ENCODE data around the gene RBM6. TPM values are rescaled to one million over a fixed set of nuclear protein-coding genes. Genes with fewer than 3 reads are reported as not detected.
"Not testable (repeated sequence)": the region's sequence is repeated elsewhere in the genome, so short reads cannot be mapped to it uniquely, and the experiment has no call there.

The RBM6 gene
- total RNA-seq, 2 experiments from 2014 or later, result 90.8 to 95.2 TPM

- ChIA-PET CTCF (interaction anchor here (1.4 kb wide), 1 partner anchor 10 kb away, joined by 3 read pairs; no protein-coding TSS in a partner anchor), POLR2A (no interaction called here)
- ATAC-seq, result no peak
- Mint-ChIP-seq H3K36me3 (ENCODE audit: low read depth) (peaks cover 1% of the 10 kb centered on the region), H3K27me3 (no peaks in the 10 kb centered on the region), H3K27ac (no peak overlapping the region), H3K4me1 (ENCODE audit: low read depth) (peaks cover 2% of the 10 kb centered on the region), H3K9me3 (no peaks in the 10 kb centered on the region), H3K4me3 (no peak overlapping the region)
- no peak for TF ChIP-seq CTCF (IDR thresholded peaks at IDR 0.05)
- no peak for DNase-seq
- intact Hi-C loops (cut with micrococcal nuclease), result no loop called here
Measured at GRCh38 chr3:49916686-49917085, 23.3 kb upstream of the RBM6 start.

GRCh38 chr3:49917806-49918590, 22.0 kb upstream of the RBM6 start:
- H3K4me3 Mint-ChIP-seq; ATAC-seq; H3K9me3 Mint-ChIP-seq; intact Hi-C loops (cut with micrococcal nuclease); H3K4me1 Mint-ChIP-seq (ENCODE audit: low read depth); H3K27ac Mint-ChIP-seq; DNase-seq; H3K27me3 Mint-ChIP-seq; H3K36me3 Mint-ChIP-seq (ENCODE audit: low read depth): not testable (repeated sequence)
- POLR2A ChIA-PET, result interaction anchor here (1.1 to 2.3 kb wide), 2 partner anchors 11 to 14 kb away, joined by 3 to 6 read pairs; partner anchors contain the start of genes MON1A and MST1R
- CTCF ChIA-PET, result interaction anchor here (0.9 kb wide), 1 partner anchor 18 kb away, joined by 3 read pairs; no protein-coding TSS in a partner anchor

- peaks cover 8% of the 10 kb centered on the region for H3K36me3 Mint-ChIP-seq (ENCODE audit: low read depth)
- POLR2A ChIA-PET, result interaction anchor here (1.1 to 1.3 kb wide), 2 partner anchors 14 to 16 kb away, joined by 3 to 6 read pairs; partner anchors contain the start of gene RBM6
- CTCF ChIA-PET, result interaction anchor here (0.7 to 1.1 kb wide), 2 partner anchors 21 to 24 kb away, joined by 3 to 4 read pairs; no protein-coding TSS in a partner anchor
- H3K27me3 Mint-ChIP-seq, result no peaks in the 10 kb centered on the region
- intact Hi-C loops (cut with micrococcal nuclease), result no loop called here
- H3K4me3 Mint-ChIP-seq, result no peak overlapping the region
- DNase-seq, result no peak
- TF ChIP-seq CTCF (IDR thresholded peaks at IDR 0.05), result no peak
- H3K9me3 Mint-ChIP-seq, result no peaks in the 10 kb centered on the region
- H3K4me1 Mint-ChIP-seq (ENCODE audit: low read depth), result peaks cover 21% of the 10 kb centered on the region
- ATAC-seq, result no peak
- no peak overlapping the region for H3K27ac Mint-ChIP-seq
Measured at GRCh38 chr3:49924683-49925082, 15.3 kb upstream of the RBM6 start.

GRCh38 chr3:49925485-49925884, 14.5 kb upstream of the RBM6 start:
- H3K36me3 Mint-ChIP-seq (ENCODE audit: low read depth), result peaks cover 8% of the 10 kb centered on the region
- POLR2A ChIA-PET, result no interaction called here
- no peaks in the 10 kb centered on the region for H3K27me3 Mint-ChIP-seq
- CTCF ChIA-PET, result no interaction called here
- intact Hi-C loops (cut with micrococcal nuclease), result no loop called here
- no peak for ATAC-seq
- H3K4me1 Mint-ChIP-seq (ENCODE audit: low read depth), result peaks cover 25% of the 10 kb centered on the region
- no peak overlapping the region for H3K4me3 Mint-ChIP-seq
- no peaks in the 10 kb centered on the region for H3K9me3 Mint-ChIP-seq
- no peak overlapping the region for H3K27ac Mint-ChIP-seq
- no peak for TF ChIP-seq CTCF (IDR thresholded peaks at IDR 0.05)
- DNase-seq, result no peak

- Mint-ChIP-seq H3K27me3 (no peaks in the 10 kb centered on the region), H3K9me3 (no peaks in the 10 kb centered on the region), H3K36me3 (ENCODE audit: low read depth) (peaks cover 8% of the 10 kb centered on the region), H3K27ac (no peak overlapping the region), H3K4me3 (no peak overlapping the region), H3K4me1 (ENCODE audit: low read depth) (peaks cover 25% of the 10 kb centered on the region)
- DNase-seq (no peak), ATAC-seq (no peak)
- no peak for TF ChIP-seq CTCF (IDR thresholded peaks at IDR 0.05)
- intact Hi-C loops (cut with micrococcal nuclease), result no loop called here
- ChIA-PET POLR2A (no interaction called here), CTCF (no interaction called here)
Measured at GRCh38 chr3:49926117-49926728, 13.7 kb upstream of the RBM6 start.
